Measurements from ENCODE around the gene RNU1-2.
A peak's percentile ranks its signal among the peaks of the same experiment; 100 is the strongest.
"Not testable (repeated sequence)": the region's sequence is repeated elsewhere in the genome, so short reads cannot be mapped to it uniquely, and the experiment has no call there.

Gene RNU1-2

GRCh38 chr1:16895598-16896315, at the start of gene RNU1-2:
Gene RNU1-2 (plus strand): TSS chr1:16895980.
- not testable (repeated sequence) for H3K36me3 Mint-ChIP-seq (ENCODE audit: low read depth); H3K9me3 Mint-ChIP-seq
- Mint-ChIP-seq H3K27ac (peak within 1 kb of the TSS; percentile 100), H3K27me3 (ENCODE audit: low read depth) (peaks cover 17% of the 10 kb centered on the region), H3K4me1 (ENCODE audit: low read depth) (peaks cover 23% of the 10 kb centered on the region), H3K4me3 (peak within 1 kb of the TSS; percentile 87)

DNA sequence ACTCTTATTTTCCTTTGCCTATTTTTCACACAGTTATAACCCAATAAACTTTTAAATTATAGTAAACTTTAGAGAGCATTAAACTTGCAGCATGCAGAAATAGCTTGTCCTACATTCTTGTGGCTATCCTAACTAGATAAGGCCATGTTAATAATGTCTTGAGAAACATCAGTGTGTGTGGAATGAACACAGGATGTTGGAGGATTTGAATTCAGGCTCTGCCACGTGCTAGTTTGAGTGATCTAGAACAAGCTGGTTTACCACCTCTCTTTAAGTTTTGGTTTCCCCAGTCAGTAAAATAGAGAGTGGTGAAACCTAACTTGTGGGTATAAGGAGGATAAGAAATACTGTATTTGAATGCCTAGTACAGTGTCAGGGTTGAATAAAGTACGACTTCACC, 39.6 kb upstream of the RNU1-2 start:
- H3K36me3 Mint-ChIP-seq (ENCODE audit: low read depth); H3K27ac Mint-ChIP-seq; H3K9me3 Mint-ChIP-seq: not testable (repeated sequence)

DNA sequence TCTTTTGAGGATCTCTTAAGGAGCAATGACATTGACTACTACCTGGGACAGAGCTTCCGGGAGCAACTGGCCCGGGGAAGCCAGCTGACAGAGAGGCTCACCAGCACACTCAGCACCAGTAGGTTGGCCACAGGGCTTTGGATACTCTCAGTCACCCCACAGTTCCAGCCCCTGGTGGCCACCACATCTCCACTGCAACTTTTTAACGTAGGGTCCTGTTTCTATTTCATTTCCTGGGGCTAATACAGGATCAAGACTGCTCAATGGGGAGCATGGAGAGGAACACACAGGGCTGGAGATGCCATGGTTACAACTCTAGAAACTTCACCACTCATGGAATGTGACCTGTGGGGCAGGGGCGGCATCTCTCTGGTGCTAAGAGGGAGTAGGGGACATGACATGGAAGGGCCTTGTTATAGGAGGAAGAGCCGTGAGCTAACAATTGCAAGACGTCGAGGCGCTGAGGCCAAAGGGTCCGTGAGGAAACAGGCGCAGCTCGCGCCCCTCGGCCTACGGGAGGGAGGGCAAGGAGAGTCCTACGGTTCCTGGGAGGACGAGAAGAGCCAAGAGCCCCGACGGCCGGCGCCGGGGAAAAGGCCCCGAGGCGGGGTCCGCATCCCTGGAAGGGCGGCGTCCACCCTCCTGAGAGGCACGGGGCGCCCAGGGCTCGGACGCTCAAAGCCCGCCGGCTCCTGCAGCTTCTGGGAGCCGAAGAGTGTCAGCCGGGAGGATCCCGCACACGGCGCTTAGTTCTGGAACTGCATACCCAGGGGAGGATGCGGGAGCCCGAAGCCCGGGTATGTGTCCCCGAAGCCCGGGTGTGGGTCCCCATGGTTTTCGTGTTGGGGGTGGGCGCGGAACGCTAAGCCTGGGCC, 36.4 kb upstream of the RNU1-2 start:
- H3K9me3 Mint-ChIP-seq; H3K4me1 Mint-ChIP-seq (ENCODE audit: low read depth); H3K36me3 Mint-ChIP-seq (ENCODE audit: low read depth); H3K27ac Mint-ChIP-seq; H3K4me3 Mint-ChIP-seq: not testable (repeated sequence)
- peaks cover 16% of the 10 kb centered on the region for H3K27me3 Mint-ChIP-seq (ENCODE audit: low read depth)

More for the DNA sequence above, 39.6 kb upstream of the RNU1-2 start:
- H3K4me3 Mint-ChIP-seq; H3K4me1 Mint-ChIP-seq (ENCODE audit: low read depth); H3K27me3 Mint-ChIP-seq (ENCODE audit: low read depth): not testable (repeated sequence)

DNA sequence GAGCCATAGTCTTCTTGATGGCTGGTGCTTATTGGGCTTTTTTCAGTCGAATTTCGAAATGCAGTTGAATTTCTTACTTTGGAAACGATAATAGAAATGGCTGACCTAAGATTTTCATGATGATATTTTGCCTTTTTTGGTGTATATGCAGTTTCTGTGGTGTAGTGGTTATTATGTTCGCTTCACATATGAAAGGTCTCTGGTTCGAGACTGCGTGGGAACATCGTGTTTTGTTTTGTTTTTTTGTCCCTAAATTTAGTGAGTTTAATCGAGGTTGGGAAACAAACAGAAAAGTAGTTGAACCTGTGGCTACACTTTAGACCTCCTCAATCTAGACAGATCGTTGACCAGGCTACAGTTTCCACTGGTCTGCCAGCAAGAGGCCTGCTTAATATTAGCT, 35.7 kb upstream of the RNU1-2 start:
- peaks cover 16% of the 10 kb centered on the region for H3K27me3 Mint-ChIP-seq (ENCODE audit: low read depth)
- not testable (repeated sequence) for H3K36me3 Mint-ChIP-seq (ENCODE audit: low read depth); H3K27ac Mint-ChIP-seq; H3K9me3 Mint-ChIP-seq; H3K4me3 Mint-ChIP-seq; H3K4me1 Mint-ChIP-seq (ENCODE audit: low read depth)

DNA sequence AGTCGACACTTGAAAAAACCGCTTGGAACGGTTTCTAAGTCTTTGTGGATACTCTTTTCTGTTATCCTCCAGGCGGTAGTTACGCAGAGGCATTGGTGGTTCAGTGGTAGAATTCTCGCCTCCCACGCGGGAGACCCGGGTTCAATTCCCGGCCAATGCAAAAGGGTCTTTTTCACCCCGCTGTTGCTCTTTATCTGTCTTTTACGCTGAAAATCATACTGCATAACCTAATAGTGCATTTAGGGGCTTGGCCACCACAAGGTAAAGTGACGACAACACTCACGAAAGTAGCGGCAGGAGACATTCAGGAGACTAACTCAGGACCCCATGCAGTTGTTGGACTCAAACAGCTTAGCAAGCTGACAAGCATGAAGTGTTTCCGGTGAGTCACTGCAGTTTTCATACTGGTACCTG, 33.9 kb upstream of the RNU1-2 start:
- not testable (repeated sequence) for H3K27ac Mint-ChIP-seq; H3K4me1 Mint-ChIP-seq (ENCODE audit: low read depth); H3K4me3 Mint-ChIP-seq; H3K9me3 Mint-ChIP-seq; H3K36me3 Mint-ChIP-seq (ENCODE audit: low read depth)
- peaks cover 18% of the 10 kb centered on the region for H3K27me3 Mint-ChIP-seq (ENCODE audit: low read depth)

DNA sequence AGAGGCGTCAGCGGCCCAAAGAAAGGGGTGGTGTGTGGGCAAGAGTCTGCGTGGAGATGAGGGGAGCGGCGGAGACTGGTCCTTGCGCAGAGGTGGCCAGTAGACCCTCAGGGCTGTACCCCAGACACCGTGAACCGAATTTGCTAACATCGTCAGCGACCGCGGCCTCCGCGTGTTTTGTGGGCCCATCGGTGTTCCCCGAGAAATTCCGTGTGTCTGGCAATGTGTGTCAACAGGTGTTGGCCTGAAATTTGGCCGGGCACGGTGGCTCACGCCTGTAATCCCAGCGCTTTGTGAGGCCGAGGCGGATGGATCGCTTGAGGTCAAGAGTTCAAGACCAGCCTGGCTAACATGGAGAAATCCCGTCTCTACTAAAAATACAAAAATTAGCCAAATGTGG, 33.4 kb upstream of the RNU1-2 start:
- not testable (repeated sequence) for H3K4me3 Mint-ChIP-seq; H3K36me3 Mint-ChIP-seq (ENCODE audit: low read depth); H3K4me1 Mint-ChIP-seq (ENCODE audit: low read depth); H3K9me3 Mint-ChIP-seq; H3K27ac Mint-ChIP-seq
- peaks cover 20% of the 10 kb centered on the region for H3K27me3 Mint-ChIP-seq (ENCODE audit: low read depth)

DNA sequence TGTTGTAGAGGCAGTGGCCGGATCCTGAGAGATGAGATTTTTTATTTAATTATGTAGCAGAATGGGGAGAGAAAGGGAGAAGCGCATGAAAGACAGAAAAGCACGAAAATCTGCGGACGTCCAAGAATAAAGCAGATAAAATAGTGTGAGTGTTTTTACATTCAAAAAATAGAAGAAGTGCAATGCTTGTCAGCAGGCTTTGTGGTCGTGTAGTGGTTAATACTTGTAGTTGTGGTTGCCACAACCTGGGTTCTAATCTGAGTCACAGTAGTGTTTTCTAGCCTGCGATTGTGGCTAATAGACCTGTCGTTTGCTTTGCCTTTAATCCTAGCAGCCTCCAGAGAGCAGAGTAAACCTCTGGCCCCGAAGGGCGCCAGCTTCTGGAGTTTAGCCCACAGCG, 32.8 kb upstream of the RNU1-2 start:
- not testable (repeated sequence) for H3K9me3 Mint-ChIP-seq; H3K36me3 Mint-ChIP-seq (ENCODE audit: low read depth); H3K4me1 Mint-ChIP-seq (ENCODE audit: low read depth)

GRCh38 chr1:16866926-16867707, 28.7 kb upstream of the RNU1-2 start:
- H3K9me3 Mint-ChIP-seq; H3K27ac Mint-ChIP-seq; H3K36me3 Mint-ChIP-seq (ENCODE audit: low read depth); H3K4me3 Mint-ChIP-seq; H3K4me1 Mint-ChIP-seq (ENCODE audit: low read depth): not testable (repeated sequence)
- peaks cover 33% of the 10 kb centered on the region for H3K27me3 Mint-ChIP-seq (ENCODE audit: low read depth)

More for the DNA sequence above, 32.8 kb upstream of the RNU1-2 start:
- peaks cover 20% of the 10 kb centered on the region for H3K27me3 Mint-ChIP-seq (ENCODE audit: low read depth)
- H3K4me3 Mint-ChIP-seq, H3K27ac Mint-ChIP-seq: not testable (repeated sequence)

GRCh38 chr1:16868787-16869186, 27.0 kb upstream of the RNU1-2 start:
- H3K27me3 Mint-ChIP-seq (ENCODE audit: low read depth), result peaks cover 42% of the 10 kb centered on the region
- H3K36me3 Mint-ChIP-seq (ENCODE audit: low read depth); H3K27ac Mint-ChIP-seq; H3K4me1 Mint-ChIP-seq (ENCODE audit: low read depth); H3K4me3 Mint-ChIP-seq; H3K9me3 Mint-ChIP-seq: not testable (repeated sequence)

DNA sequence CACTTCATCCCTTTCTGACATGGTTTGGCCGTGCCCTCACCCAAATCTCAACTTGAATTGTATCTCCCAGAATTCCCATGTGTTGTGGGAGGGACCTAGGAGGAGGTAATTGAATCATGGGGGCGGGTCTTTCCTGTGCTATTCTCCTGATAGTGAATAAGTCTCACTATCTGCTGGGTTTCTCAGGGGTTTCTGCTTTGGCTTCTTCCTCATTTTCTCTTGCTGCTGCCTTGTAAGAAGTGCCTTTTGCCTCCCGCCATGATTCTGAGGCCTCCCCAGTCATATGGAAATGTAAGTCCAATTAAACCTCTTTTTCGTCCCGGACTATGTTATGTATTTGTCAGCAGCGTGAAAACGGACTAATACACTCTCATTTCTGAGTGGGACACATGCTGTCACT, 25.8 kb upstream of the RNU1-2 start:
- H3K27me3 Mint-ChIP-seq (ENCODE audit: low read depth), result peaks cover 40% of the 10 kb centered on the region
- not testable (repeated sequence) for H3K4me3 Mint-ChIP-seq; H3K36me3 Mint-ChIP-seq (ENCODE audit: low read depth); H3K27ac Mint-ChIP-seq; H3K4me1 Mint-ChIP-seq (ENCODE audit: low read depth); H3K9me3 Mint-ChIP-seq

GRCh38 chr1:16871171-16871570, 24.6 kb upstream of the RNU1-2 start:
- not testable (repeated sequence) for H3K4me1 Mint-ChIP-seq (ENCODE audit: low read depth); H3K36me3 Mint-ChIP-seq (ENCODE audit: low read depth); H3K9me3 Mint-ChIP-seq; H3K4me3 Mint-ChIP-seq; H3K27ac Mint-ChIP-seq
- peaks cover 50% of the 10 kb centered on the region for H3K27me3 Mint-ChIP-seq (ENCODE audit: low read depth)

- H3K4me3 Mint-ChIP-seq; H3K36me3 Mint-ChIP-seq (ENCODE audit: low read depth); H3K9me3 Mint-ChIP-seq; H3K4me1 Mint-ChIP-seq (ENCODE audit: low read depth); H3K27ac Mint-ChIP-seq: not testable (repeated sequence)
- peaks cover 55% of the 10 kb centered on the region for H3K27me3 Mint-ChIP-seq (ENCODE audit: low read depth)
These were observed 23.4 kb upstream of the RNU1-2 start for GRCh38 chr1:16872152-16873075.

GRCh38 chr1:16873076-16873879, 22.5 kb upstream of the RNU1-2 start:
- H3K36me3 Mint-ChIP-seq (ENCODE audit: low read depth); H3K4me1 Mint-ChIP-seq (ENCODE audit: low read depth); H3K4me3 Mint-ChIP-seq; H3K9me3 Mint-ChIP-seq; H3K27ac Mint-ChIP-seq: not testable (repeated sequence)
- peaks cover 54% of the 10 kb centered on the region for H3K27me3 Mint-ChIP-seq (ENCODE audit: low read depth)
